NCI-H2196 treated with DMSO at 0.1 percent for 48 hours (cell line): ENCODE measurements around the gene CDH10.

Experiments
- DNase-seq: peaks from one replicate; lab custom pipeline; 2025; ENCODE audit not compliant: unreplicated experiment; lab: John Stamatoyannopoulos, UW

CDH10 gene

DNA sequence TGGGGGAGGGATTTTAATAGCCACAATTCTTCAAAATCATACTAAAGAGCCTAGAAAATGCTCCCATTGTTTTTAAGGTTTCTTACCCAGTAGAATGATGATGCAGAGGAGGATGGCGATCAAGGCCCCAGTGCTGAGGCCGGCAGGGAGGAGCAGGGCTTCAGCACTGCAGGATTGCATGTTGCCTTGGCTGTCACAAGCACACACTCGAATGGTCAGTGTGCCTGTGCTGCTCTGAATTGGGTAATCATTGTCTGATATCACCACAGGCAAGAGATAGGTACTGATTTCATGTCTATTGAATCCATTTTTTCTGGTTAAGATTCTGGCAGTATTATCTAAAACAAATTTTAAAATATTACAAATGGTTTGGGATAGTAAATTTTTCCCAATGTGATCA is 153.3 kb downstream of the CDH10 start:
- DNase-seq, result no peak

DNA sequence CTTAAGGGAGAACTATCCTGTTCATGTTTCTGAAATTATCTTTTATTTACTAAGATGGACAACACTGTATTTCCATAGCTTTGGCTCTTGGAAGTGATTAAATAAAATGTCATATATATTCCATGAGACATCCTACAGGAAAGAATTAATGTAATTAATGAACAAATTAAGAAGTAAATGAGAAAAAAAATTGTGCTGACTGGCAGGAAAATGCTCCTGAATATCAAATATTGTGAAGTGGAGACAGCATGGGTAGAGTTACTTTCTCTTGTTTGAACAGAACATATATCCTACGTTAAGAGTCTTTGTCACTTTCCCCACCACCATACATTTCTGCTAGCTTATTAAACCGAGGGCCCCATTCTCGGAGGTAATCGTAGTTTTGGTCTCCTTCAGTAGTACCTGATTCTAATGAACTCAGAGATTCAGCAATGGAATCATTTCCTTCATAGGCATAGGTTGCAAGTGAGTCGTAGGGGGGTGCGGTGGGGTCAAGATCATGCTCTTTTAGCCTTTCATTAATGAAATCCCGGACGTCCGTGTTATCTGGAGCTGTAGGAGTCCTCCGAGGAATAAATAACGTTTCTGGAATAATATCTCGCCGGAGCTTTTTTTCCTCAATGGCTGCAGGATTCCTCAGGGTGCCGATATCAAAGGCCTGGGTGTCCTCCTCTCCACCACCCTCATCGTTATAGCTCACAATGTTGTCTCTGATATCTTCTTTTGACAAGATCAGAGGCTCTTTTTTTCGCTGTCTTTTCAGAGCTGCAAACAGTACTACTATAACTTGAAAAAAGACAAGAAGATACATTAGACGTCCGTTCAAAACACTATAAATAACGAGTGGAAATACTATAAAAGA is 157.2 kb downstream of the CDH10 start:
- no peak for DNase-seq

DNA sequence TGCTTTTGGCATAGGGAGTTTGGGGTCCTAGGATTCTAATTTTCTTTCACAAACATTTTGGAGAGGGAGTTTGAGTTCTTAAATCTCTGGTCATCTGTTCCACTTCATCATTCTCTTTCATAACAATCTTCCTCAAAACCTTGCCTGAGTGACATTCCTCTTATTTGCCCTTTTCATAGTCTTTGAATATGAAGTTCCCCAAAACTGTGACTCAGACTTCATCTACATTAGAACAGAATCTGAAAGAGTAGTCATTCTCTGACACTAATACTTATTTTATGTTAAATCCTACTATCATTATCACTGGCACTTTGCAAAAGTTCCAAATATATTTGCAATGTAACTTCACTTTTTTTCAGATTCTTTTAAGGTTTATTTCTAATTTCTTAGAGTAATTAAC is 163.8 kb downstream of the CDH10 start:
- no peak for DNase-seq

DNA sequence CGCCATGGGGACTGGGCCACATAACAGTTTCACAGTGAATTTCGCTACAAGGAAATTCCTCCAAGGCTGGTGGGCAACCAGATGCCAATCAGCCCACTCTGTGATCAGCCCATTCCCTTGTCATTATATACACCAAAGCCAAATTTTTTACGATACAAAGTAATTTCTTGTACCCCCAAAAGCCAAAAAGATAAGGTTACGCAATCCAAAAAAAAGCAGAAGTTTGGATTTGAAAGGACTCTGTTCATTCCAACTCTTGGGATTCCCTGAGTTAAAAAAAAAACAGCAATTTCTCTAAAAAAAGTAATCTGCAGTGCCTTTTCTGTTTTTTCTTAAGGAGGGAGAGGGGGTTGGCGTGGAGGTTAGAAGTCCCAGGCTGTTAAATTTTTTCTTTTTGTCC is 166.8 kb downstream of the CDH10 start:
- DNase-seq, result no peak

DNA sequence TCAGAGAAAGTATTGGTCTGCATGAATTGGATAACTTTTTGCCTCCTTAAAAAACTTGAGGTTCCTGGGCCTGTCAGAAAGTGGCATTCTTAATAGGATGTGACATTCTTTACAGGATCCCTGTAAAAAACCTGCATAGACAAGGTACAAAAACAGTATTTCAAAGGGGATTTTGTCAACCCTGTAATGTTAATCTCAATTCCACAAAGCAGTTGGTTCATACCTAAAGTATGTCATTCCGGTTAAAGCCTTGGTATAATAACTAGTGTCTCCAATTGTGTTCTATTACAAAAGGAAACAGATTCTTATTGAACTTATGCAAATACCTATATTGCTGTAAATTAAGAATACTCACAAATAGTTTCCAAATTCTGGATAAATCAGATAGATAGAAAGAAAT is 169.7 kb downstream of the CDH10 start:
- no peak for DNase-seq

DNA sequence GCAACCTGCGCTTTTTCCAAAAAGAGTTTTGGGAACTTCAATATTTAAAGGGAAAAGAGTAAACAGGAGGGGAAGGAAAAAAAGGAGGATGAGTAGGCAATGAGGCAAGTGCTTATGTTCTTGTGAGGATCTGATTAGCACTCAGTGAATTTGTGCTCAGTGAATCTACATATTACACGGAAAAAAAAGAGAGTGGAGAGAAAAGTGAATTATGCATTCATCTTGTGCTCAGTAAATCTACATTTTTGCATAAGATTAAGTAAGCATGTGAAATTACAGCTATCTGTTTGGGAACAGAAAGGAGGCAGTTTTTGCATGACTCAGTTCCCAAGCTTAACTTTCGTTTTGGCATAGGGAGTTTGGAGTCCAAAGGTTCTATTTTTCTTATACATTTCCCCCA is 170.1 kb downstream of the CDH10 start:
- DNase-seq, result no peak

DNA sequence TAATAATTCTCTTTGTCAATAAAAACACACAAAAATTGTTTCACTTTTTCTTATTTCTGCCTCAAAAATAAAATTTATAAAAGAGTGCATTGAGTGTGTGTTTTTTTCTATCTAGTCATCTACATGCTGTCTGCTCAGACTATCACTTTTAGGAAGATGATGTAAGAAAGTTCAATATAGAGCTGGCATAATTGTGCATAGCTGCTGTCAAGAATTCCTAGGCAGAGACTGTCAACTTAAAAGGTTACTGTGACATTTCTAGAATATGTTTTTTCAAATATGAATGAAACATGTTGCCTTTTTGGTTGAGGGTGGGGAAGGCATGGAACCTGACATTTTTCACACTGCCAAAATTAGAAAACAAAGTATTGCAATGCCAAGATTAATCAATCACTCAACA is 172.3 kb downstream of the CDH10 start:
- DNase-seq, result no peak

DNA sequence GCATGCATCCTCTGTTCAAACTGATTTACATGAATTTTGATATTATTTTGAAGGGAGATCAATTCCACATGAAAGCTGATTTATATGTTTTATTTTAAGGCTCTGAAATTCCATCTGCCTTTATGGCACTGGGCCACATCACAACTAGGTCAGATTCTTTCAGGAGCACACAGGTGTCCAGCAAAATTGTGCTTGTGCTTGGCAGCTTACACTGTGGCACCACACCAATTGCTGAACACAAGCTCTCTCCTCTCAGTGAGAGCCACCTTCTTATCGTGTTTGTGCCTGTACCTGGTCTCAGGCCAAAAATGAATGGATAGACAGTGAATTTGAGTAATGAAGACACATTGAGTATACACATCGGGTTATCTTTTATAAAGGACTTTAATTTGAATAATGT is 200.4 kb downstream of the CDH10 start:
- no peak for DNase-seq

DNA sequence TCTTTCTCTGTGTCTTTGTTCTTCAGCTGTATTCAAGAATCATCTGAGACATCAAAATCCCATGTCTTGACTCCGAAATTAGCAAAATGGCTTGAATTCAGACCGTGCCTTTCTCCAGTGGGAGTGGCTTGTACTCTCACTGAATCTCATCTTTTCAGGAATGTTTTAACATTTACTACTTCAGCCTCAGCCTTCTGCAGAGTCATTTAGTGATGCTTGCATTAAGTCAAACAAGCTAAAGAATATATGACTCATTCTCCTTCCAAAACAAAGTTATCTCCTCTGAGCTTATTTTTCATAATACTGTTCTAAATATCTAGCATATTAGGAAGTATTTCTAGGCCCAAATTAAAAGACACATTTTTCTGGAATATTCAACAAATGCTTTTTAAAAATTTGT is 205.3 kb downstream of the CDH10 start:
- no peak for DNase-seq
